LNCAP (cell line): ENCODE measurements around the gene MED10.

Experiments used
- CTCF ChIP-seq: fragments of 450-650 bp; IDR thresholded peaks from 2 replicates; pipeline ENCODE4 v1.5.1; 2017; ENCODE audit warnings: mild to moderate bottlenecking

Gene MED10

GRCh38 chr5:6392561-6392960 lies 14.2 kb upstream of the MED10 start:
- TF ChIP-seq CTCF, result no peak

- TF ChIP-seq CTCF, result no peak
These were observed 12.8 kb upstream of the MED10 start for GRCh38 chr5:6391151-6391550.

- TF ChIP-seq CTCF, result no peak
These were observed 11.7 kb upstream of the MED10 start for GRCh38 chr5:6389946-6390530.

- TF ChIP-seq CTCF, result no peak
These were observed 11.1 kb upstream of the MED10 start for GRCh38 chr5:6389397-6389796.

GRCh38 chr5:6387970-6388369 lies 9.6 kb upstream of the MED10 start:
- TF ChIP-seq CTCF, result no peak

- no peak for TF ChIP-seq CTCF
These were observed 7.9 kb upstream of the MED10 start for GRCh38 chr5:6386271-6386670.

GRCh38 chr5:6384856-6385255 lies 6.5 kb upstream of the MED10 start:
- TF ChIP-seq CTCF, result no peak

- no peak for TF ChIP-seq CTCF
These were observed 5.0 kb upstream of the MED10 start for GRCh38 chr5:6383376-6383775.
